Measurements from ENCODE around the gene MAP4K4. TPM values are rescaled to one million over a fixed set of nuclear protein-coding genes. Genes with fewer than 3 reads are reported as not detected.
A peak's percentile ranks its signal among the peaks of the same experiment; 100 is the strongest.

The MAP4K4 gene
- total and polyA plus RNA-seq, 2 of the 13 experiments (the other 11 are each of a cell fraction or from before 2014, with no cell fraction given): 105 to 264 TPM

DNA sequence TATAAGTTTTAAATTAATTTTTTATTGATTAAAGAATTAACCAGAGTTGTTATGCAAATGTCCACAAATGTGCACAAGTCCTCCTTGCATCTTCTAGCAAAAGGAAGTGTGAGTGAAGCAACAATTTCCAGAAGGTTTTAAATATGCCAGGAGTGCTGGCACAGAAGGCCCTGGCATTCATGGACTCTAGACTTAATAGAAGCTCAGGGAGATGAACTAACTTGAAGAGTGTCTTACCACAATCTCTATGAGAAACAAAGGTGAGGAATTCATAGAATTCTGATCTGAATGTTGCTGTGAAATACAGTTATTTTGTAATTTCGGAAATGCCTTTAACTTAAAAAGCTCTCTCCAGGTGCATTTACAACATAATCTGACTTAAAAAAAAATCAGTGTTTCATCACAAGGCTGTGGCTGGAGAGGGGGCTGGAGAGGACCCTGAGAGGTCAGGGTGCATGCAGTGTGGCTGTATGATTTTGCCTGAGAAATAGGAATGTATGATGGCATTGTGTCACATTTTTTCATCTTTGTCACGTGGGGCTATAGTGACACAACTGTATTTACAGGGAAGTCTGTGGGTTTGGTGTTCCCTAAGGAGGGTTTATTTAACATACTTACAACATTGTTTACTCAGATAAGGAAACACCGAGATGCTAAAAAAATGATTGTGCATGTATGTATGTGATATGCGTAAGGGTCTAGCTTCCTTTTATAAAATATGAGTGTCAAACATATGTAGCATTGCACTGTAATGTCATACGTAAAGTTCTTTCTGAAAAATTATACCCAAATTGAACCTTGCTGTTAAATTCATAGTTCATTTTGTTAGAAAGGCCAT, 66.2 kb downstream of the MAP4K4 start (continued):
- TF ChIP-seq LRRFIP1 (CRISPR knock-in tag; conservative IDR thresholded peaks at IDR 0.05) (no peak), BCLAF1 (IDR thresholded peaks at IDR 0.05) (no peak), MIER2 (CRISPR knock-in tag; IDR thresholded peaks at IDR 0.05) (0 out of 2 replicates have a peak, but pooled peaks have one; percentile 27), KMT2A (CRISPR knock-in tag; IDR thresholded peaks at IDR 0.05) (no peak), CENPT (CRISPR knock-in tag; IDR thresholded peaks at IDR 0.05; ENCODE audit: low read depth) (no peak), ZNF292 (CRISPR knock-in tag; IDR thresholded peaks at IDR 0.05; ENCODE audit: borderline replicate concordance, low read depth) (peak; percentile 38; the same call in 1 of the 2 replicates), ZNF746 (CRISPR knock-in tag; IDR thresholded peaks at IDR 0.05) (no peak), NRL (CRISPR knock-in tag; IDR thresholded peaks at IDR 0.05; ENCODE audit: borderline replicate concordance) (no peak), GTF3A (CRISPR knock-in tag; conservative IDR thresholded peaks at IDR 0.05) (no peak), ZNF501 (CRISPR knock-in tag; IDR thresholded peaks at IDR 0.05) (no peak), MXD4 (CRISPR knock-in tag; IDR thresholded peaks at IDR 0.05) (no peak), ZNF136 (CRISPR knock-in tag; IDR thresholded peaks at IDR 0.05; ENCODE audit: low read depth) (no peak)
- TF ChIP-seq, protein P1, sequence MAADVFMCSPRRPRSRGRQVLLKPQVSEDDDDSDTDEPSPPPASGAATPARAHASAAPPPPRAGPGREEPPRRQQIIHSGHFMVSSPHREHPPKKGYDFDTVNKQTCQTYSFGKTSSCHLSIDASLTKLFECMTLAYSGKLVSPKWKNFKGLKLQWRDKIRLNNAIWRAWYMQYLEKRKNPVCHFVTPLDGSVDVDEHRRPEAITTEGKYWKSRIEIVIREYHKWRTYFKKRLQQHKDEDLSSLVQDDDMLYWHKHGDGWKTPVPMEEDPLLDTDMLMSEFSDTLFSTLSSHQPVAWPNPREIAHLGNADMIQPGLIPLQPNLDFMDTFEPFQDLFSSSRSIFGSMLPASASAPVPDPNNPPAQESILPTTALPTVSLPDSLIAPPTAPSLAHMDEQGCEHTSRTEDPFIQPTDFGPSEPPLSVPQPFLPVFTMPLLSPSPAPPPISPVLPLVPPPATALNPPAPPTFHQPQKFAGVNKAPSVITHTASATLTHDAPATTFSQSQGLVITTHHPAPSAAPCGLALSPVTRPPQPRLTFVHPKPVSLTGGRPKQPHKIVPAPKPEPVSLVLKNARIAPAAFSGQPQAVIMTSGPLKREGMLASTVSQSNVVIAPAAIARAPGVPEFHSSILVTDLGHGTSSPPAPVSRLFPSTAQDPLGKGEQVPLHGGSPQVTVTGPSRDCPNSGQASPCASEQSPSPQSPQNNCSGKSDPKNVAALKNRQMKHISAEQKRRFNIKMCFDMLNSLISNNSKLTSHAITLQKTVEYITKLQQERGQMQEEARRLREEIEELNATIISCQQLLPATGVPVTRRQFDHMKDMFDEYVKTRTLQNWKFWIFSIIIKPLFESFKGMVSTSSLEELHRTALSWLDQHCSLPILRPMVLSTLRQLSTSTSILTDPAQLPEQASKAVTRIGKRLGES (CRISPR knock-in tag; IDR thresholded peaks at IDR 0.05; ENCODE audit: borderline replicate concordance): no peak
- TF ChIP-seq, protein P2, sequence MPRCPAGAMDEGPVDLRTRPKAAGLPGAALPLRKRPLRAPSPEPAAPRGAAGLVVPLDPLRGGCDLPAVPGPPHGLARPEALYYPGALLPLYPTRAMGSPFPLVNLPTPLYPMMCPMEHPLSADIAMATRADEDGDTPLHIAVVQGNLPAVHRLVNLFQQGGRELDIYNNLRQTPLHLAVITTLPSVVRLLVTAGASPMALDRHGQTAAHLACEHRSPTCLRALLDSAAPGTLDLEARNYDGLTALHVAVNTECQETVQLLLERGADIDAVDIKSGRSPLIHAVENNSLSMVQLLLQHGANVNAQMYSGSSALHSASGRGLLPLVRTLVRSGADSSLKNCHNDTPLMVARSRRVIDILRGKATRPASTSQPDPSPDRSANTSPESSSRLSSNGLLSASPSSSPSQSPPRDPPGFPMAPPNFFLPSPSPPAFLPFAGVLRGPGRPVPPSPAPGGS (CRISPR knock-in tag; IDR thresholded peaks at IDR 0.05): no peak
